Prostate gland (tissue), 2 donors: Measurements from ENCODE around the gene ITPRID2.

Source experiments
- POLR2A ChIP-seq: fragments of 450-650 bp; IDR thresholded peaks from one replicate; pipeline ENCODE4 v1.6.1; 2016; ENCODE audit warnings: antibody characterized with exemption, mild to moderate bottlenecking
- POLR2AphosphoS5 ChIP-seq: sonication (generic); formaldehyde crosslinking; IDR thresholded peaks from one replicate; pipeline ENCODE4 v1.6.1; 2017; ENCODE audit warnings: antibody characterized with exemption
- TF ChIP-seq, protein P1 (sequence below), 4 experiments: fragments of 200-600 bp in 2 of 4; fragments of 450-650 bp in 2 of 4; sonication (generic) in 2 of 4; IDR thresholded peaks; 1 replicate in 3 of 4; 2 replicates in 1 of 4; pipeline ENCODE4 v1.5.1; 2016 to 2019; ENCODE audit warnings: antibody characterized with exemption in 4 of 4, mild to moderate bottlenecking in 2 of 4, moderate library complexity in 2 of 4

GRCh38 chr2:181953881-181954537 lies 62.5 kb downstream of the ITPRID2 start:
- TF ChIP-seq POLR2A (no peak), POLR2AphosphoS5 (no peak)
- TF ChIP-seq, protein P1, sequence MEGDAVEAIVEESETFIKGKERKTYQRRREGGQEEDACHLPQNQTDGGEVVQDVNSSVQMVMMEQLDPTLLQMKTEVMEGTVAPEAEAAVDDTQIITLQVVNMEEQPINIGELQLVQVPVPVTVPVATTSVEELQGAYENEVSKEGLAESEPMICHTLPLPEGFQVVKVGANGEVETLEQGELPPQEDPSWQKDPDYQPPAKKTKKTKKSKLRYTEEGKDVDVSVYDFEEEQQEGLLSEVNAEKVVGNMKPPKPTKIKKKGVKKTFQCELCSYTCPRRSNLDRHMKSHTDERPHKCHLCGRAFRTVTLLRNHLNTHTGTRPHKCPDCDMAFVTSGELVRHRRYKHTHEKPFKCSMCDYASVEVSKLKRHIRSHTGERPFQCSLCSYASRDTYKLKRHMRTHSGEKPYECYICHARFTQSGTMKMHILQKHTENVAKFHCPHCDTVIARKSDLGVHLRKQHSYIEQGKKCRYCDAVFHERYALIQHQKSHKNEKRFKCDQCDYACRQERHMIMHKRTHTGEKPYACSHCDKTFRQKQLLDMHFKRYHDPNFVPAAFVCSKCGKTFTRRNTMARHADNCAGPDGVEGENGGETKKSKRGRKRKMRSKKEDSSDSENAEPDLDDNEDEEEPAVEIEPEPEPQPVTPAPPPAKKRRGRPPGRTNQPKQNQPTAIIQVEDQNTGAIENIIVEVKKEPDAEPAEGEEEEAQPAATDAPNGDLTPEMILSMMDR (IDR thresholded peaks at IDR 0.05) = peak; percentile 39 to 77 (median 48)
